HepG2 (cell line): Measurements from ENCODE around the gene KRT76. TPM values are rescaled to one million over a fixed set of nuclear protein-coding genes. Genes with fewer than 3 reads are reported as not detected.

Experiments
- ATAC-seq: fragments of 200-7000 bp; cut with Tn5 transposase; 3 replicates; pipeline ENCODE4 v1.9.1; 2020; ENCODE audit warnings: mild to moderate bottlenecking, moderate library complexity
- BruUV-seq: library from RNA; stranded (reverse); fragments of 400-500 nt; replicated peaks from 2 replicates; lab custom pipeline; 2021; lab: Mats Ljungman, UMichigan
- CTCF ChIA-PET: fragments of 300-600 bp; formaldehyde crosslinking; extraction: SDS; loops from one replicate; lab custom pipeline; 2021; ENCODE audit warnings: low total read pairs, inconsistent platforms, low intra/inter-chr PET ratio; lab: Yijun Ruan, JAX
- POLR2A ChIA-PET: fragments of 350-600 bp; sonication (Branson Sonifier 250); formaldehyde crosslinking; loops from one replicate; lab custom pipeline; 2020; ENCODE audit warnings: antibody characterized with exemption, inconsistent platforms; lab: Yijun Ruan, JAX
- DNase-seq: peaks from one replicate; pipeline ENCODE4 v3.0.0-alpha.2; 2015; ENCODE audit warnings: low spot score
- FAIRE-seq: peaks from 3 replicates; lab custom pipeline; 2011; peaks lifted over from hg19 to GRCh38; lab: Jason Lieb, UNC
- H2AFZ ChIP-seq: one replicate; pipeline ENCODE4 v1.6.1; 2011; ENCODE audit warnings: low read length, inconsistent platforms
- H3K27ac ChIP-seq: fragments of 300-600 bp; 3 replicates; pipeline ENCODE4 v1.8.0; 2011; ENCODE audit warnings: mixed run types, mild to moderate bottlenecking, mixed read lengths, low read length, inconsistent platforms; ENCODE audit not compliant: insufficient read depth; ENCODE audit errors: extremely low read length
- H3K27me3 ChIP-seq, 2 experiments: fragments of 200-600 bp in 1 of 2; 2 replicates in 1 of 2; 3 replicates in 1 of 2; pipeline versions ENCODE4 v1.6.0 to v1.8.0; 2011; ENCODE audit warnings: low read length in 2 of 2, mild to moderate bottlenecking in 2 of 2, moderate library complexity in 2 of 2, inconsistent platforms in 1 of 2; ENCODE audit not compliant: insufficient read depth in 2 of 2, control insufficient read depth in 1 of 2
- H3K36me3 ChIP-seq, 2 experiments: fragments of 200-600 bp in 1 of 2; replicated peaks in 1 of 2; 2 replicates in 1 of 2; 3 replicates in 1 of 2; pipeline versions ENCODE4 v1.5.1 to v1.8.0; 2011; ENCODE audit warnings: low read length in 2 of 2, inconsistent platforms in 1 of 2; ENCODE audit not compliant: insufficient read depth in 2 of 2, control insufficient read depth in 1 of 2
- H3K4me1 ChIP-seq: 2 replicates; pipeline ENCODE4 v1.5.1; 2012; ENCODE audit warnings: low read length, inconsistent platforms; ENCODE audit not compliant: insufficient read depth
- H3K4me2 ChIP-seq: 2 replicates; pipeline ENCODE4 v1.6.0; 2011; ENCODE audit warnings: low read depth, low read length, inconsistent platforms
- H3K4me3 ChIP-seq, 3 experiments: fragments of 200-600 bp in 1 of 3; sonication (generic), shearing (Covaris generic) in 1 of 3; replicated peaks in 1 of 3; 2 replicates each; pipeline ENCODE4 v1.5.1; 2011 to 2016; ENCODE audit warnings: low read length in 3 of 3, inconsistent platforms in 2 of 3, low read depth in 2 of 3, mild to moderate bottlenecking in 2 of 3, control low read depth in 1 of 3, mixed read lengths in 1 of 3; ENCODE audit not compliant: insufficient read depth in 1 of 3
- H3K79me2 ChIP-seq: one replicate; pipeline ENCODE4 v1.6.1; 2011; ENCODE audit warnings: low read length, inconsistent platforms; ENCODE audit not compliant: insufficient read depth
- H3K9ac ChIP-seq: 2 replicates; pipeline ENCODE4 v1.6.0; 2011; ENCODE audit warnings: mild to moderate bottlenecking, low read depth, low read length, inconsistent platforms; ENCODE audit not compliant: insufficient read depth
- H3K9me3 ChIP-seq: 2 replicates; pipeline ENCODE4 v1.5.1; 2012; ENCODE audit warnings: mild to moderate bottlenecking, low read length
- H4K20me1 ChIP-seq: 2 replicates; pipeline ENCODE4 v1.6.0; 2011; ENCODE audit warnings: inconsistent platforms, mild to moderate bottlenecking, low read length, moderate library complexity; ENCODE audit not compliant: insufficient read depth
- ARNT ChIP-seq: fragments of 450-650 bp; IDR thresholded peaks from 2 replicates; pipeline ENCODE4 v1.6.1; 2017
- MATR3 ChIP-seq: sonication (generic); formaldehyde crosslinking; IDR thresholded peaks from 2 replicates; pipeline ENCODE4 v1.4.0; 2020; ENCODE audit warnings: missing genetic modification reagents
- MXD4 ChIP-seq: IDR thresholded peaks from 2 replicates; pipeline ENCODE4 v1.6.1; 2016; ENCODE audit warnings: mild to moderate bottlenecking, missing biosample characterization, missing genetic modification reagents
- PTBP1 ChIP-seq: fragments of 200-400 bp; formaldehyde crosslinking; IDR thresholded peaks from 2 replicates; pipeline ENCODE4 v1.6.1; 2018; ENCODE audit warnings: low read length, low read depth; ENCODE audit not compliant: poor library complexity, severe bottlenecking
- RXRA ChIP-seq: sonication (generic); formaldehyde crosslinking; IDR thresholded peaks from 2 replicates; pipeline ENCODE4 v1.5.1; 2020; ENCODE audit warnings: missing genetic modification reagents
- SETDB1 ChIP-seq: sonication (generic); formaldehyde crosslinking; IDR thresholded peaks from 2 replicates; pipeline ENCODE4 v1.5.1; 2020; ENCODE audit warnings: missing genetic modification reagents, mild to moderate bottlenecking, borderline replicate concordance
- SIN3B ChIP-seq: fragments of 150-350 bp; IDR thresholded peaks from 2 replicates; pipeline ENCODE4 v1.6.1; 2014; ENCODE audit warnings: low read length
- U2AF1 ChIP-seq: fragments of 200-400 bp; formaldehyde crosslinking; optimal IDR thresholded peaks from 2 replicates; pipeline ENCODE3; 2017; ENCODE audit warnings: mild to moderate bottlenecking, low read depth, low read length
- ZBTB7B ChIP-seq: sonication (generic); formaldehyde crosslinking; IDR thresholded peaks from 2 replicates; pipeline ENCODE4 v1.4.0; 2020; ENCODE audit warnings: missing genetic modification reagents
- ZKSCAN5 ChIP-seq: sonication (generic); formaldehyde crosslinking; IDR thresholded peaks from 2 replicates; pipeline ENCODE4 v1.5.1; 2020; ENCODE audit warnings: mild to moderate bottlenecking, missing genetic modification reagents
- ZNF280D ChIP-seq: sonication (generic); formaldehyde crosslinking; IDR thresholded peaks from 2 replicates; pipeline ENCODE4 v1.5.1; 2020; ENCODE audit warnings: mild to moderate bottlenecking, missing genetic modification reagents
- ZNF335 ChIP-seq: sonication (generic); formaldehyde crosslinking; IDR thresholded peaks from 2 replicates; pipeline ENCODE4 v1.4.0; 2020; ENCODE audit warnings: missing genetic modification reagents
- ZNF550 ChIP-seq: sonication (generic); formaldehyde crosslinking; IDR thresholded peaks from 2 replicates; pipeline ENCODE4 v1.4.0; 2020; ENCODE audit warnings: mild to moderate bottlenecking, missing genetic modification reagents, borderline replicate concordance
- ZNF772 ChIP-seq: sonication (generic); formaldehyde crosslinking; IDR thresholded peaks from 2 replicates; pipeline ENCODE4 v1.5.0; 2020; ENCODE audit warnings: mild to moderate bottlenecking, missing genetic modification reagents
- WGBS: methylation state at CpG from one replicate; pipeline ENCODE4 v1.1.6; 2017; ENCODE audit warnings: low lambda C conversion rate; 5-methylcytosine and 5-hydroxymethylcytosine counted together
- in situ Hi-C: cut with HindIII; loops from 2 replicates; pipeline ENCODE4 v1.10.0; 2017; ENCODE audit warnings: low pct_unique_long_range_greater_than_20kb; ENCODE audit not compliant: extremely low pct_ligation_motif_present
- intact Hi-C: fragments of 100-400 bp; cut with micrococcal nuclease; formaldehyde crosslinking; loops from one replicate; pipeline ENCODE4 v1.10.0; 2022; ENCODE audit not compliant: unreplicated experiment
- polyA plus RNA-seq, 8 experiments: library from polyadenylated mRNA; depleted of rRNA in 3 of 8; stranded (reverse) in 7 of 8; unstranded in 1 of 8; fragments of >200 nt; fragmentation: Illumina TruSeq in 4 of 8; extraction: Trizol in 4 of 8; gene quantifications; 2 replicates each; pipeline versions ENCODE4 v1.2.1 to v1.2.3, GENCODE V29; 2011 to 2016; ENCODE audit warnings: low read depth in 4 of 8, missing spikeins in 1 of 8, mixed read lengths in 1 of 8; ENCODE audit not compliant: insufficient read depth in 1 of 8
- total RNA-seq, 5 experiments: library from RNA; depleted of rRNA; stranded (reverse); fragments of >200 nt; fragmentation: Illumina TruSeq; extraction: Trizol; gene quantifications; 2 replicates each; pipeline ENCODE4 v1.2.3, GENCODE V29; 2016; ENCODE audit warnings: low read depth in 1 of 5
- TF ChIP-seq, protein P1 (sequence below): sonication (generic); formaldehyde crosslinking; IDR thresholded peaks from 2 replicates; pipeline ENCODE4 v1.8.0; 2022; ENCODE audit warnings: mild to moderate bottlenecking, missing genetic modification reagents, borderline replicate concordance
- TF ChIP-seq, protein P2 (sequence below): sonication (generic); formaldehyde crosslinking; IDR thresholded peaks from 2 replicates; pipeline ENCODE4 v1.5.0; 2020; ENCODE audit warnings: missing genetic modification reagents
- TF ChIP-seq, protein P3 (sequence below): sonication (generic); formaldehyde crosslinking; IDR thresholded peaks from 2 replicates; pipeline ENCODE4 v1.4.0; 2020; ENCODE audit warnings: missing genetic modification reagents
- TF ChIP-seq, protein P4 (sequence below): sonication (generic); formaldehyde crosslinking; conservative IDR thresholded peaks from 2 replicates; pipeline ENCODE4 v1.4.0; 2020; ENCODE audit warnings: missing genetic modification reagents

KRT76 gene
- total and polyA plus RNA-seq, 2 of the 13 experiments (the other 11 are each of a cell fraction or from before 2014, with no cell fraction given) = not detected

DNA sequence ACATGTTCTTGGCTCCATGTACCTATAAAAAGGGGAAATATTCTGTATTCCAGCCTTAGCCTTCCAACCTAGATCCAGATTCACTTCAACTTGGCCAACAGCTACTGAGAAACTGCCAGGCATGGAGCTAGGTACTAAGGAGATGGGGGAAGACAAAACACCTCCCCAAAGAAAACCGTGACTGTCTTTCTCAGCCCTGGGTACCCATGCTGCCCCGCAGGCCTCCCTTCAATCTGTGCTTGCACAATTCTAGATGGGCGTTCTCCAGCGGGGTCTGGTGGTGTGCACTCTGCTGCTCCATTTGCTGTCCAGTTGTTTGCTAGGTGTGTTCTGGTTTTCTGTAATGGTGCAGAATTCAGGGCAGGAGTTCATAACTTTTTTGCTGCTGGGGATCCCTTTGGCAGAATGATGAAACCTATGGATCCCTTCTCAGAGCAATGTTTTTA is 37.6 kb upstream of the KRT76 start:
- FAIRE-seq = no peak
- intact Hi-C loops = no loop called here
- BruUV-seq = no TSS peak
- 0% methylated on average over 3 of the region's 4 CpGs for WGBS
- Histone ChIP-seq H3K79me2 (no peaks in the 10 kb centered on the region), H3K27me3 (peaks cover 4 to 39% of the 10 kb centered on the region in 2 experiments; a peak in 4 of 5 replicates), H3K27ac (no peak overlapping the region), H3K4me1 (no peaks in the 10 kb centered on the region), H2AFZ (no peak overlapping the region), H3K9me3 (no peaks in the 10 kb centered on the region), H3K4me2 (no peak overlapping the region), H4K20me1 (no peaks in the 10 kb centered on the region), H3K9ac (no peak overlapping the region), H3K4me3 (no peak overlapping the region), H3K36me3 (no peaks in the 10 kb centered on the region)
- POLR2A ChIA-PET = no interaction called here
- ATAC-seq = no peak
- CTCF ChIA-PET = no interaction called here
- in situ Hi-C loops = no loop called here
- no peak for DNase-seq
- TF ChIP-seq ZNF280D (no peak), SETDB1 (CRISPR knock-in tag) (no peak), PTBP1 (no peak), ARNT (no peak), SIN3B (no peak), MXD4 (CRISPR knock-in tag) (no peak), ZBTB7B (no peak), RXRA (CRISPR knock-in tag) (no peak), ZNF335 (no peak), ZNF772 (CRISPR knock-in tag) (no peak), ZKSCAN5 (CRISPR knock-in tag) (no peak), U2AF1 (no peak), MATR3 (CRISPR knock-in tag) (no peak), ZNF550 (CRISPR knock-in tag) (no peak)
- TF ChIP-seq, protein P1, sequence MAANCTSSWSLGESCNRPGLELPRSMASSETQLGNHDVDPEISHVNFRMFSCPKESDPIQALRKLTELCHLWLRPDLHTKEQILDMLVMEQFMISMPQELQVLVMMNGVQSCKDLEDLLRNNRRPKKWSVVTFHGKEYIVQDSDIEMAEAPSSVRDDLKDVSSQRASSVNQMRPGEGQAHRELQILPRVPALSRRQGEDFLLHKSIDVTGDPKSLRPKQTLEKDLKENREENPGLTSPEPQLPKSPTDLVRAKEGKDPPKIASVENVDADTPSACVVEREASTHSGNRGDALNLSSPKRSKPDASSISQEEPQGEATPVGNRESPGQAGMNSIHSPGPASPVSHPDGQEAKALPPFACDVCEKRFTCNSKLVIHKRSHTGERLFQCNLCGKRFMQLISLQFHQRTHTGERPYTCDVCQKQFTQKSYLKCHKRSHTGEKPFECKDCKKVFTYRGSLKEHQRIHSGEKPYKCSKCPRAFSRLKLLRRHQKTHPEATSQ (CRISPR knock-in tag) = no peak
- TF ChIP-seq, protein P2, sequence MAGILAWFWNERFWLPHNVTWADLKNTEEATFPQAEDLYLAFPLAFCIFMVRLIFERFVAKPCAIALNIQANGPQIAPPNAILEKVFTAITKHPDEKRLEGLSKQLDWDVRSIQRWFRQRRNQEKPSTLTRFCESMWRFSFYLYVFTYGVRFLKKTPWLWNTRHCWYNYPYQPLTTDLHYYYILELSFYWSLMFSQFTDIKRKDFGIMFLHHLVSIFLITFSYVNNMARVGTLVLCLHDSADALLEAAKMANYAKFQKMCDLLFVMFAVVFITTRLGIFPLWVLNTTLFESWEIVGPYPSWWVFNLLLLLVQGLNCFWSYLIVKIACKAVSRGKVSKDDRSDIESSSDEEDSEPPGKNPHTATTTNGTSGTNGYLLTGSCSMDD (CRISPR knock-in tag) = no peak
- TF ChIP-seq, protein P3, sequence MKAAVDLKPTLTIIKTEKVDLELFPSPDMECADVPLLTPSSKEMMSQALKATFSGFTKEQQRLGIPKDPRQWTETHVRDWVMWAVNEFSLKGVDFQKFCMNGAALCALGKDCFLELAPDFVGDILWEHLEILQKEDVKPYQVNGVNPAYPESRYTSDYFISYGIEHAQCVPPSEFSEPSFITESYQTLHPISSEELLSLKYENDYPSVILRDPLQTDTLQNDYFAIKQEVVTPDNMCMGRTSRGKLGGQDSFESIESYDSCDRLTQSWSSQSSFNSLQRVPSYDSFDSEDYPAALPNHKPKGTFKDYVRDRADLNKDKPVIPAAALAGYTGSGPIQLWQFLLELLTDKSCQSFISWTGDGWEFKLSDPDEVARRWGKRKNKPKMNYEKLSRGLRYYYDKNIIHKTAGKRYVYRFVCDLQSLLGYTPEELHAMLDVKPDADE (CRISPR knock-in tag) = no peak
- TF ChIP-seq, protein P4, sequence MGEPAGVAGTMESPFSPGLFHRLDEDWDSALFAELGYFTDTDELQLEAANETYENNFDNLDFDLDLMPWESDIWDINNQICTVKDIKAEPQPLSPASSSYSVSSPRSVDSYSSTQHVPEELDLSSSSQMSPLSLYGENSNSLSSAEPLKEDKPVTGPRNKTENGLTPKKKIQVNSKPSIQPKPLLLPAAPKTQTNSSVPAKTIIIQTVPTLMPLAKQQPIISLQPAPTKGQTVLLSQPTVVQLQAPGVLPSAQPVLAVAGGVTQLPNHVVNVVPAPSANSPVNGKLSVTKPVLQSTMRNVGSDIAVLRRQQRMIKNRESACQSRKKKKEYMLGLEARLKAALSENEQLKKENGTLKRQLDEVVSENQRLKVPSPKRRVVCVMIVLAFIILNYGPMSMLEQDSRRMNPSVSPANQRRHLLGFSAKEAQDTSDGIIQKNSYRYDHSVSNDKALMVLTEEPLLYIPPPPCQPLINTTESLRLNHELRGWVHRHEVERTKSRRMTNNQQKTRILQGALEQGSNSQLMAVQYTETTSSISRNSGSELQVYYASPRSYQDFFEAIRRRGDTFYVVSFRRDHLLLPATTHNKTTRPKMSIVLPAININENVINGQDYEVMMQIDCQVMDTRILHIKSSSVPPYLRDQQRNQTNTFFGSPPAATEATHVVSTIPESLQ (CRISPR knock-in tag) = no peak
